Measurements from ENCODE around the gene PTPRN2.

PTPRN2 gene

DNA sequence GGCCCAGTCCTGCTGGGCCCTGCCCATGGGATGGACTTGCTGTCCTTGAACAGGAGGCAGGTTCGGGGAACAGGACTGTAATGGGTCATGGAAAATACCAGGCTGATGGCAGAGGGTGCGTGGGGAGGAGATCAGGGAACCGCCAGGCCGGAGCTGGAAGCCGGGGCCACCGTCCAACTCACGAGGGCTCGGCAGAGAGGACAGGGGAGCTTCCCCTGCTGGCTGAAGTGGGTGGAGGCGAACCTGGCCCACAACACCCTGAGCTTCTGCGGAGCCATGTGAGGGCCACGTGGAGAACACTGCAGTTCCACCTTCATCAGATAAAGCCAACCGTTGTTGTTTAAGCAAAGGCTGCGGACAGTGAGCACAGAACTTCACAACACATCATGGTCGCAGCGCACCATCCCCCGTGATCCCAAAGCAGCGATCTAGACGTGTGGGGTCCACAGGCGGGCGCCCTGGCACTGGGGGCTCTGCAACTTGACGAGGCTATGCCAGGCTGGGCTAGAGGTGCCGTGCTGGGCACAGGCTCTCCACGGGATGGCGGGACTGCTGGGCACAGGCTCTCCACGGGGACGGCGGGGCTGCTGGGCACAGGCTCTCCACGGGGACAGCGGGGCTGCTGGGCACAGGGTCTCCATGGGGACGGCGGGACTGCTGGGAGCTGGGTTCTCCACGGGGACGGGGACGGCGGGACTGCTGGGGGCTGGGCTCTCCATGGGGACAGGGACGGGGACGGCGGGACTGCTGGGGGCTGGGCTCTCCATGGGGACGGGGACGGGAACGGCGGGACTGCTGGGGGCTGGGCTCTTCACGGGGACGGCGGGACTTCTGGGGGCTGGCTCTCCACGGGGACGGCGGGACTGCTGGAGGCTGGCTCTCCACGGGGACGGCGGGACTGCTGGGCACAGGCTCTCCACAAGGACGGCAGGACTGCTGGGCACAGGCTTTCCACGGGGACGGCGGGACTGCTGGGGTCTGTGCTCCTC, 777.5 kb downstream of the PTPRN2 start:
- no peak for DNase-seq

DNA sequence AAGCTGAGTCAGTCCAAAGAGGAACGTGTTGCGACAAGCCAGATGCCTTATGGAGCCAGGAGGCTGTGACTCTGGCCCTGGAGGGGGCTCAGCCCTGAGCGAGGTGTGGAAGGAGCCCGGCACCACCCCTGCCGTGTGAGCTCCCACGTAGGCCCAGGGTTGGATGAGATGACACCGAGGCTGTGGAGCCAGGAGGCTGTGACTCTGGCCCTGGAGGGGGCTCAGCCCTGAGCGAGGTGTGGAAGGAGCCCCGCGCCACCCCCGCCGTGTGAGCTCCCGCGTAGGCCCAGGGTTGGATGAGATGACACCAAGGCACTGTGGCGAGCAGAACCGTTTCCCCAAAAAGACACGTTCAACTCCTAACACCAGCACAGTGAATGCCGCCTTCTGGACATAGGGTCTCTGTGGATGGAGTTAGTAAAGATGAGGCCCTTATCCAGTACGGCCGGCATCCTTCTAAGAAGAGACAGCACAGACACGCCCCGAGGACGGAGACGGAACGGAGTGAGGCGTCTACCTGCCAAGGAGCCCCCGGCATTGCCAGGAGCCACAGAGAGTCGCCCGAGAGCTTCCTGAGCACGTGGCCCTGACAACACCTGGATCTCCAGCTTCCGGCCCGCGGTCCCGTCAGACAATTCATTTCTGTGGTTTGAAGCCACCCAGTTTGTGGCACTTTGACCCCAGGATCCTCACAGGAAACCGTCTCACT, 778.3 kb downstream of the PTPRN2 start:
- DNase-seq, result no peak

DNA sequence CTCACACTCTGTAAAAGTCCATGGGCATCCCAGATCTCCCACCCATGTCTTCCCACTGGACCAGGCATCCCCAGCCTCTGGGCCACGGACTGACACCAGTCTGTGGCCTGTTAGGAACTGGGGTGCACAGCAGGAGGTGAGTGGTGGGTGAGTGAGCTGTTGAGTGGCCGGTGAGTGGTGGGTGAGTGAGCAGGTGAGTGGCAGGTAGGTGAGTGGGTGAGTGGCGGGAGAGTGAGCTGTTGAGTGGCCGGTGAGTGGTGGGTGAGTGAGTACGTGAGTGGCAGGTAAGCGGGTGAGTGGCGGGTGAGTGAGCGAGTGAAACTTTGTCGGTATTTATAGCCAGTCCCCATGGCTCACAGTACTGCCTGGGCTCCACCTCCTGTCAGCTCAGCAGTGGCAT, 779.6 kb downstream of the PTPRN2 start:
- DNase-seq, result no peak

DNA sequence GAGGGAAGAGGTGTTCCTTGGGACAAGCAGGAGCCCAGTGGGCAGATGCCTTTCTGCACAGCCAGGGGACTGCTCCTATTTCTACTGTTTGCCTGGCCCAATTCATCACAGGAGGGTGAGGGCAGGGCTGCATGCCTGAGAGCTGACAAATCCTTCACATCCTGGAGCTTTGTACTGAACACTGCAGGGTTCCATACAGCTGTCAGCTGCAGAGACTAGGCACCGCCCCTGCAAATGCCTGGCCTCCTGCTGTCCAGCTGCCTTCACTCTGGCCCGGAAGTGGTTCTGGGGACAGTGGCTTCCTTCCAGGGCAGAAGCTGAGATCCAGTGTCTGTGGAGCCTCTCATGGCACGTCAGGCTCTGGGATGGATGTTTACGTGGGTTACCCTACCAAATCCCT, 780.1 kb downstream of the PTPRN2 start:
- DNase-seq, result no peak

DNA sequence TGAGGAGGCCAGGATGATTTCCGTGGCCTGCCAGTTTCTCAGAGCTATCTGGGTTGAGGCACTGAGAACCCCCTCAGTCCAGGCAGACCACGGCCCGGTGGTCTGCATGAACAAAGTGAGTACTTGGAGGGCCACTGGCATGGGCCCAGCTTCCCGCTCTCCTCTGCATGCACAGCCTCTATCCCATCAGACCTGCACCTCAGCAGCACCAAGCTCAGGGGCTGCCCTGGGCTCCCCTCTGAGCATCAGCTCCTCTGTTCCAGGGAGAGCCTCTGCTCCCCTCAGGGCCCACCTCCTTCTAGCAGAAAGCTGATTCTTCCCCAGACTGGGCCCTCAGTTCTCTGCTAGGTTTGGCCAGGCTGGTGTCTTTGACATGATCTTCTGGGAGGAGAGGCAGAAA, 780.9 kb downstream of the PTPRN2 start:
- DNase-seq, result no peak

DNA sequence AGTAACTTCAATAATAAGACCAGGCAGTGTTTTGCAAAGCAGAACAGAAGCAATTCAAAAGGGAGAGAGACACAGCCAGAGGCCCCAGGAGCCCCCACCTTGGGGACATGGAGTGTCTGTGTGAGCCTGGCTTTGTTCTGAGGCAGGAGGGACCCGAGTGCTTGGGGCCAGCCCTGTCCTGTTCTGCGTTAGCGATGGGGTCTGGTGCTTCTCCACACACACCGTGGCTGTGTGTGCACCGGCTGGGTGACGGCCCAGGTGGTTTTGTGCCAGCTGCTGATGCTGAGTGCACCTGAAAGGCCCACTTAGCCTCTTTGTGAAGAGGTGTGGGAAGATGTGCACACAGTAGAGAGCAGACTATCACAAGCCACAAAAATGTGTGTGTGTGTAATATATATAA, 781.9 kb downstream of the PTPRN2 start:
- DNase-seq, result no peak

DNA sequence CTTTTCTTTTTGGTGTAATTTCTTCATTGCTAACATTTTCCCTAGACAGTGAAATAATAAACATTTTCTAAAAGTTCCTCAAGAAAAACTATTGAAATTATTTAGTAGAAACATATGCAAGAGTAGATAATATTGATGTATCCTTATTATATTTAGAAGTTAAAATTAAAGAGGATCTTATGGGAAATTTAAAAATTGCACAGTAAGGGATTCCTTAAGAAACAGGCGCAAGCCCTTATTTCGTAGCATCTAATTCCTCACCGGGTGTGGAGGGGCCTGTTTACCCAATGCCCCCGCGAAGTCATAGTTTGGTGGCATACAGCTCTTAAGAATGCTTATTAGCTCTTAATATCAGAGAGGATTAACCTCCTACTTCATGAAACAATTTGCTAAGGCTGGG, 783.7 kb downstream of the PTPRN2 start:
- no peak for DNase-seq

DNA sequence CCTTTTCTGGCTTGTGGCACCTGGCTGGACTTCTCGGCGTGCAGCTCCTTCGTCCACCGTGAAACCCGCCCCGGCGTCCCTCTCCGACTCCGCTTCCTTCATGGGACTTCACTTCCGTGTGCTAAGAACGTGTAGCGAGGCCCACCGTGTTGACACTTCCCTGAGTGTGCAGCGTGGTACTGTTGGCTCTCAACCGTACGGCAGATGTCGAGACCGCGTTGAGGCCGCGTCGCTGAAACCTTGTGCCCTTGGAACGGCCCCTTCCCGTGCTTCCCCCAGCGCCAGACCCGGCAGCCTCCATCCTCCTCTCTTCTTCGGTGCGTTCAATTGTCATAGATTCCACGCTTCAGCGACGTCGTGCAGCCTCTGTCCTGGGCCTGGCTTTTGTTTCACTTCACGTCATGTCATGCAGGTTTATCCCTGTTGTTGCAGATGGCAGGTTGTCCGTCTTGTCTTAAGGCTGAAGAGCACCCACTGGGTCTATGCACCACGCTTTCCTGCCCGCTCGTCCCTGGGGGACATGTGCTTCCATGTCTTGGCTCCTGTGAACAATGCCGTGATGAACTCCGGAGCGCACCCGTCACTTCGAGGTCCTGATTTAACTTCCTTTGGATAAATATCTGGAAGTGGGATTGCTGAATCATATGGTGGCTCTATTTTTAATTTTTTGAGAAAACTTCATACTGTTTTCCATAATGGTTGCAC, 785.5 kb downstream of the PTPRN2 start:
- DNase-seq, result no peak

DNA sequence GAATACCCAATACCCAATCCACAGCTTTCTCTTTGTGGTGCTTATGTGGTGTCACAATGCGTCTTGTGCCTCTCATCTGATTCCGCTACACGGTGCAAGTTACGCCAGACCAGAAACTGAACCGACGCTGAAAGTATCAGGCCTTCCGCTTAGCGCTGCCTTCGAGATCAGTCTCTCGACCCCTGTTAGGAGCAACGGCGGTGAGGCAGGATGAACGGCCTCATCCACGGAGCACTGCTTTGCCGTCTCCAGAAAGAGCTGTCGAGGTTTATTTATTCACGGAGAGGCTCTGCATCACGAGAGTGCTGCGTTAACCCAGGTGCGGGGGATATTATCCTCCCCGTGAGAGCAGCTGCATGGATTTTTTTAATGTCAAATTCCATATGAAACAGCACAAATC, 786.5 kb downstream of the PTPRN2 start:
- DNase-seq, result no peak

DNA sequence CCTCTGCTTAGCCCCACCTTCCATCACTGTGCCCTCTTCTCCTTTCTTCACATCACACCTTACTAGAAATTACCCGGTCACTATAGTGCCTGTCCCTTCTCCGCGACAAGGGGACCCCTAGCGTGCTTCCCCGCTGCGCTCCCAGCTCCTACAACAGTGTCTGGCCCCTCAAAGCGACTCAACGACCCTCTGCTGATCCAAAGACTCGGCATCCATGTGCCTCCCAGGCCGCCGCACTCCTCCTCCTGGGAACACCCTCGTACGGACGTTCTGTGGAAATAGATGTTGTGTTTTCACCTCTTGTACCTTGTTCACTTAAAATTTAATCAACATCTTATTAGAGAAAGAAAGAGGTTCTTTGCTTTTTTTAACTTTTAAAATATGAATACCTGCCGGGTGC, 787.3 kb downstream of the PTPRN2 start:
- no peak for DNase-seq

DNA sequence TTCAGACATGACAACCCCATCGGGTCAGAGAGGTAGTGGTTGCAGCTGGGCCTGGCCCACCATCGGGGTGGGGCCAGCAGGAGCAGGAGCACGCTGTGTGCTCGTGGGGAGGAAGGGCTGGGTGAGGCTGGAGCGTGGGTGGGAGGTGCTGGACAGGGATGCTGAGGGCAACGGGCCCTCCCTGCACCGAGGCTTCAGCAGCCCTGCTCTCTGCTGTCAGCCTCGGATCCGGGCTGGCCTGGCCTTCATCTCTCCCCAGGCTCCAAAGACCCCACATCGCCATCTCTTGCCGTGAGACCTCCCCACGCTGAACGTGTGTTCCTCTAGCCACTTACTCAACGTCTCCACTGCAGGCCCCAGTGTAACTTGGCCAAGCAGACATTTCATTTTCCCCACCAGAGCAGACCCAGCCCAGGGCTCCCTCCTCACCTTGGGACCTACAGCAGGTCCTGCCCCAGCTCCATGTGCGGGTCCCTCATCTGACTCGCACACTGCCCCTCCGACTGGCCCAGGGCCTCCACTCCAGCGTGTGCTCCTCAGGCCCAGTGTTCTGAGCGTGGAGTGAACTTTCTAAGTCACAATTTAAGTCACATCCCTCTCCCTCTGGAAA, 788.4 kb downstream of the PTPRN2 start:
- no peak for DNase-seq

DNA sequence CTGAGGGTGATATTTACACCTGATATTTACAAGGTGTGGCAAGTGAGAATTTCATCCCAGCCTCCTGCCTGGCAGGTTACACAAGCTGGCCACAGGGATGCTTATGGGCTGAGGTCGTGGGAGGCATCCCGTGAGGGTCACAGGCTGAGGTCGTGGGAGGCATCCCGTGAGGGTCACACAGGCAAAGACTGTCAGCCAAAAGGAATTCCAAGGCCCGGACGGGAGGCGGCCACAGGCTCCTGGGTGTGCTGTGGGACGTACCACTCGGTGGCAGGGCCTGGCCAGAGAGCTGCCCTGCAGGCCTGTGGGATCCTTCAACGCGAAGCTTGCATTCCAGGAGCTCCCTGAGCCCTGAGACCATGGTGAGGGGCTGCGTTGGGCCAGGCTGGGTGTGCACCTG, 790.3 kb downstream of the PTPRN2 start:
- DNase-seq, result no peak

DNA sequence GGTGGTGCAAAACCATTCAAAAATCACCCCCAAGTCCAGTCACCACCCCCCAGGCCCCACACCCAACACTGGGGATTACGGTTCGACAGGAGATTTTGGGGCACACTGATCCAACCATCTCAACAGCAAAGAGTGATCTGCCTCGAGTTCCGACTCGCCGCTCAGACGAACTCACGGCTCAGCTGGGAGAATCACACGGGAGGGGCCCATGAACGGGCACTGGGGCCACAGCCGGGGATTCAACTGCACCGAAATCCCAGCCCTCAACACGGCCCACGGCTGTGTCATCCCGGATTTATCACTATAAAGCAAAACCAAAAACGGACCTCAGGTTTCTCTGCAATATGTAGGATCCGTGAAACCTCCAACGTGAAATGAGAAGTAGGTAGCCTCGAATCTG, 790.8 kb downstream of the PTPRN2 start:
- no peak for DNase-seq

DNA sequence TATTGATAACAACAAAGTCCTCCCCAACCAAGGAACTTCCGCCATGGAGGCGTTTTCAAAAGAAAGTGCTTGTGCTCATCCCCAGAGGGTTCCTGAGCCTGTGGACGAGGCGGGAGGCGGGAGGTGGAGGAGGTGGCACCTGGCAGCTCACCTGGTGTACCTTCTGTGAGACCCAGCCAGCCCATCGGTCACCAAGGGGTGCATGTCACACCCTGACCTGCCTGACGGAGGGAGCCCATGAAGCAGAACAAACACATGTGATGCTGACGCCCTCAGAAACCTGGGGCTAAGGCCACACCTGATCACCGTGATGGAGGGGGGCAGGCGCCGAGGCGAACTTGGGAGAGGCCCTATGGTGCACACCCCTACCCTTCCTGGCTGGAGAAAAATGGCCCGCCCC, 792.0 kb downstream of the PTPRN2 start:
- no peak for DNase-seq

DNA sequence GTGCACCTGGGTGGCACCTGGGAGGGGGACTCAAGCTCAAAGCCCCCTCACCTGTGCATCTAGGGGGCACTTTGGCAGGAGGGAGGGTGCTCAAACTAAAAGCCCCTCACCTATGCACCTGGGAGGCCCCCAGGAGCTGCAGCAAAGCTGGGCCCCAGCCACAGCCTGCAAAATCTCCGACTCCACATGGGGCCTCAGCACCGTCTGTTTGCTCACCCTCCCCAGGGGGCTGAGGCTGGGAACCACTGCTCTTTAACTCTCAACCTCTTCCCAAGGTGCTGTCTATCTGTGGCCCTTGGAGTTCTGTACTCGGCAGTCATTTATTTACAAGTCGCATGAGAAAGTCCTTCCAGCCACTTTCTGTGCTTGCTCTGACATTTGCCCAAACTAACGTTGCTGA, 792.4 kb downstream of the PTPRN2 start:
- DNase-seq, result no peak

DNA sequence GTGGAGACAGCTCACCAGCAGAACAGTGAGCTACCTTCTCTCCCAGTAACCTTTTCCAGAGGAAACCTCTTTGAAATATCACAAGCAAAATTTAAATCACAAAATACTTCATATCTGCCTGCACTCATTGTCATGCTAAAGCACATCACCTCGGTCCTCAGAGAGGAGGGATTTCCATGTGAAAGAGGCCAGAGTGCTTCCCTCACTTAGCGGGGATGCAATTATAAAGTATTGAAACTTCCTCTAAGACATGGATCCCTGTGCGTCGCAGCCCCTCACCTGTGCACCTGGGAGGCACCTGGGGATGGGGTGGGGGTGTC, 792.9 kb downstream of the PTPRN2 start:
- no peak for DNase-seq

DNA sequence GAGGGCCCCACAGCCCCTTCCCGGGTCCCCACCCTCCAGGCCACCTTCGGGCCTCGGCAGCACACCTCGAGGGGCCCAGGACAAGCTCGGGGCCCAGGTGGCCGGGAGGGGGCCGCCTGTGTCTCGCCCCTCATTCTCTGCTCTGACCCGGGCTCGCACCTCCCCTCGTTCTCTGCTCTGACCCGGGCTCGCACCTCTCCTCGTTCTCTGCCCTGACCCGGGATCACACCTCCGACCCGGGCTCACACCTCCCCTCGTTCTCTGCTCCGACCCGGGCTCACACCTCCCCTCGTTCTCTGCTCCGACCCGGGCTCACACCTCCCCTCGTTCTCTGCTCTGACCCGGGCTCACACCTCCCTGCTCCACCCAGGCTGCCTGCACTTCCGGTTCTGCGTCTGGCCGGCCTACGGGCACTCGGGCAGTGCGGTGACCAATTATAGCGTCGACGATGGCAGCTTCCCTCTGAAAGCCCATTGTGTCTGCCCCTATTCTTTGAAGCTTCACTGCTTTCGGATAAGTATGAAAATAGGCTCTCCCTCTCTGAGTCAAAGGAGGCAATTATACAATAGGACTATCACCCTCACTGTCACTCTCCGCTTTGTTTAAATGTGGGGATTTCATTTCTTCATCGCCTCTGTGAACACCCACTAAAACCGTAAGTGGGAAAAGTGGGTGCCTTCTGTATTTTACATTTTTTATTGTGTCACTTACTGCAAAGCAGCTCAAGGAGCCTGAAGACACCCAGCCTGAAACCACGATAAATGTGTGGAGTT, 793.5 kb downstream of the PTPRN2 start:
- DNase-seq, result no peak

DNA sequence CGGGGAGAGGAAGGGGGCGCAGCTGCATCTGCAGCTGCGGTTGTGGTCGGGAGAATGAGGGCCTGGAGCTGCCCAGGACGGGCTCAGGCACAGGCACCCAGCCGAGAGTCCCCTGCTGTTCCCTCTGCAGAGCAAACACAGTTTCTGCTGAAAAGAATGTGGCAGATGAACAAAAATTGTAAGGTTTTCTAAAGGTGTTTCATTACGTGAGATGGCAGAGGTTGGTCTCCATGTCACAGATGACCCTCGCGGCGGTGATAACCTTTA, 794.6 kb downstream of the PTPRN2 start:
- DNase-seq, result no peak

DNA sequence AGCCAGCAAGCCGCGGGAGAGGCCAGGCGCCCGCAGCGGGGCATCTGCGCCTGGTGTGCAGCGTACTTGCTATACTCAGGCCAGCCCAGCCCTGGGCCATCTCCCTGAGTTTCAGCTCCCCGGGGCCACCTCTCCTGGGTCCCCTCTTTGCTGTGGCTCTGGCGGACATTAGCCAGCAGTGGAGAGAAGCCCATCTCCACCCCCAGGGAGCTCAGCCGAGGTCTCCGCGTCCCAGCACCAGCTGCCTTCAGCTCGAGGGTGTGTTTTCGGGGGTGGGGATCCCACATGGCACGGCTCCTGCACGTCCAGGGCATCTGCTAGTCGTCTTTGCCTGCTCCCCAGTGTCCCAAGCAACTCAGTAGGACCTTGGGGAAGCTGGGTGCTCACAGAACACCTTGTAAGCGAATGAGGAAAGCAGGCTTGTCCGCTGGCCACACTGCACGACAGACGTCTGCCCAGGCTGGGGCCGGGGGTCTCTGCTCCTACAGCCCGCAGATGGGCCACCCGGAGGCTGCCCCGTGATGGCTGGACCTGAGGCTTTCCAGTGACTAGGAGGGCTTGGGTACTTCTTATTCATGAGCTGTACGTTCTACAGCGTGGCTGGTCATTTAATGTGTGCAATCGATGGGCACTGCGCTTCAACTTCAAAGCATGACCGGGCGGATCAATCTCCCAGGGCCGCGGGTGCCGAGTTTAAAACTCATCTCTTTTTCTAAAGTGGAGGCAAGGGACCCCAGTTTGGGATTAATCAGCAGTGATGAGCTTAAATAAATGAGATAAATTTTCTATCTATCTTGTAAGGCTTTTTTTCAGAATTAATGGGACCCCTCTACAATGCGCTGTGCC, 795.2 kb downstream of the PTPRN2 start:
- no peak for DNase-seq

DNA sequence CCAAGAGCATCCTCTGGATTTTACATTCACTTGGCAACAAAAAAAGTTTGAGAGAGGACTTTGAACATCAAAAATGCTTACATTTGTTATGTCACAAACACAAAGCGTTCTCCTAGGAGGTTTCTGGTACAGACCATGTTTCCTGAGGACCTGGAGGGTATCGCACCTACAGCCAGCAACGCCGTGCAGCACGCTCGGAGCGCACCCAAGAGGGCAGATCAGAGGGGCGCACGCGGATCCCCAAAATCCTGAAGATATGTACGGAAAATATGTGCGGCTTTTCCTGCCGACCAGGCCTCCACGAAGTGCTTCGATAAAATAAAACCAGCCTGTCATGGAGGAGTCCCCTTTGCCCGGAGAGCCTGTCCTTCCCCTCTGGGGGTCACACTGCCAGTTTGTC, 796.0 kb downstream of the PTPRN2 start:
- no peak for DNase-seq

DNA sequence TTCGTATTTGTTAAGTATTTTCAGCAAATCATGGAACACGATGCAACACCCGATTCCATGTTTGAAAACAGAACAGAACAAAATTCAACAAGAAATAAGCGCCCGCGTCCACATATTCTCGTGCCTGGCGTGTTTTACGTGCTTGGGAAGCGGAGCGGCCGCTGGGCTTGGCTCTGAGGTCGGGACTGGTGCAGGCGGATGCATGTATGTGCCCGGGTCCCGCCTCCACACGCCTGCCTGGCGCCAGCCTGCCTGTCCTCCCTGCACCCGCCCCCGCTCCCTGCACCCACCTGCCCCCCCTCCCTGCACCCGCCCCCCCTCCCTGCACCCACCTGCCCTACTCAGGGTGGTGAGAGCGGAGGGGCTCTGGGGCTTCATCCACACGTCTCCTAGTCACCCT, 796.4 kb downstream of the PTPRN2 start:
- no peak for DNase-seq

DNA sequence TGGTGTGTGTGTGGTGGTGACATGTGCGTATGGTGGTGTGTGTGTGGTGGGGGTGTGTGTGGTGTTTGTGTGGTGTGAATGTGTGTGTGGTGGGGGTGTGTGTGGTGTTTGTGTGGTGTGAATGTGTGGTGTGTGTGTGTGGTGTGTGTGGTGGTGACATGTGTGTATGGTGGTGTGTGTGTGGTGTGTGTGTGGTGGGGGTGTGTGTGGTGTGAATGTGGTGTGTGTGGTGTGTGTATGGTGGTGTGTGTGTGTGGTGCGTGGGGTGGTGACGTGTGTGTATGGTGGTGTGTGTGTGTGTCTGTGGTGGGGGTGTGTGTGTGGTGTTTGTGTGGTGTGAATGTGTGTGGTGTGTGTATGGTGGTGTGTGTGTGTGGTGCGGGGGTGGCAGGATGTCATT, 797.7 kb downstream of the PTPRN2 start:
- no peak for DNase-seq
